Measurements from ENCODE around the gene AGMAT.

DNA sequence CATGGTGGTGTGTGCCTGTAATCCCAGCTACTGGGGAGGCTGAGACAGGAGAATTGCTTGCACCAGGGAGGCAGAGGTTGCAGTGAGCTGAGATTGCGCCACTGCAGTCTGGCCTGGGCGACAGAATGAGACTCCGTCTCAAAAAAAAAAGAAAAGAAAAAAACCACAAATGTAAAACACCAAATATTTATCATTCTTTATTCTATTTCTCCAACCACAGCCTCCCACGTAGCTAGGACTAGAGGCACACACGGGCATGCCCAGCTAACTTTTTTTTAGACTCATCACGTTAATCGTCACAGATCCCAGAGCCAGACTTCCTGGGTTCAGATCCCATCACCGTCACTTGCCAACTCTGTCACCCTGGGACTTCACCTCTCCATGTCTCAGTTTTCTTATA is 44.7 kb downstream of the AGMAT start:
- no peak for TF ChIP-seq EP300 (IDR thresholded peaks at IDR 0.05; ENCODE audit: low read depth in 2 of 2, low read length in 2 of 2)
- TF ChIP-seq EP300 (CRISPR knock-in tag; IDR thresholded peaks at IDR 0.05; ENCODE audit: borderline replicate concordance), result no peak
- TF ChIP-seq PITX1 (CRISPR knock-in tag; IDR thresholded peaks at IDR 0.05), result no peak
- no peak for TF ChIP-seq DMAP1 (CRISPR knock-in tag; IDR thresholded peaks at IDR 0.05)
- no peak for TF ChIP-seq STAT5B (CRISPR knock-in tag; IDR thresholded peaks at IDR 0.05)
- TF ChIP-seq HOXA7 (CRISPR knock-in tag; IDR thresholded peaks at IDR 0.05), result no peak
- TF ChIP-seq, protein P1, sequence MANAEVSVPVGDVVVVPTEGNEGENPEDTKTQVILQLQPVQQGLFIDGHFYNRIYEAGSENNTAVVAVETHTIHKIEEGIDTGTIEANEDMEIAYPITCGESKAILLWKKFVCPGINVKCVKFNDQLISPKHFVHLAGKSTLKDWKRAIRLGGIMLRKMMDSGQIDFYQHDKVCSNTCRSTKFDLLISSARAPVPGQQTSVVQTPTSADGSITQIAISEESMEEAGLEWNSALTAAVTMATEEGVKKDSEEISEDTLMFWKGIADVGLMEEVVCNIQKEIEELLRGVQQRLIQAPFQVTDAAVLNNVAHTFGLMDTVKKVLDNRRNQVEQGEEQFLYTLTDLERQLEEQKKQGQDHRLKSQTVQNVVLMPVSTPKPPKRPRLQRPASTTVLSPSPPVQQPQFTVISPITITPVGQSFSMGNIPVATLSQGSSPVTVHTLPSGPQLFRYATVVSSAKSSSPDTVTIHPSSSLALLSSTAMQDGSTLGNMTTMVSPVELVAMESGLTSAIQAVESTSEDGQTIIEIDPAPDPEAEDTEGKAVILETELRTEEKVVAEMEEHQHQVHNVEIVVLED (CRISPR knock-in tag; IDR thresholded peaks at IDR 0.05; ENCODE audit: borderline replicate concordance), result no peak
- no peak for TF ChIP-seq POLR2AphosphoS5 (IDR thresholded peaks at IDR 0.05; ENCODE audit: low read depth, low read length)
- no peak for TF ChIP-seq ZNF530 (CRISPR knock-in tag; IDR thresholded peaks at IDR 0.05; ENCODE audit: low read depth)
- TF ChIP-seq NONO (IDR thresholded peaks at IDR 0.05), result no peak
- no peak for TF ChIP-seq NONO (CRISPR knock-in tag; conservative IDR thresholded peaks at IDR 0.05)
- no peak for TF ChIP-seq SP2 (CRISPR knock-in tag; IDR thresholded peaks at IDR 0.05)
- TF ChIP-seq NFYB (CRISPR knock-in tag; IDR thresholded peaks at IDR 0.05), result no peak
